ENCODE measurements around the gene RPAP2. TPM values are rescaled to one million over a fixed set of nuclear protein-coding genes. Genes with fewer than 3 reads are reported as not detected.

The RPAP2 gene
- total RNA-seq, 1 donor: 8.7 TPM

GRCh38 chr1:92306020-92306419, 7.2 kb downstream of the RPAP2 start:
- DNase-seq (ENCODE audit: insufficient read length, low spot score, missing footprints): no peak
- Histone ChIP-seq H2AFZ (ENCODE audit: low read length) (no peak overlapping the region), H3K4me3 (ENCODE audit: insufficient read depth, low read length) (no peak overlapping the region), H3K27me3 (ENCODE audit: insufficient read depth, low read length) (no peaks in the 10 kb centered on the region), H3K9me3 (ENCODE audit: low read depth, low read length) (no peaks in the 10 kb centered on the region), H3K4me1 (ENCODE audit: insufficient read depth, low read length) (no peaks in the 10 kb centered on the region), H4K20me1 (ENCODE audit: insufficient read depth, low read length) (no peaks in the 10 kb centered on the region), H3K36me3 (ENCODE audit: insufficient read depth, low read length) (peaks cover 32% of the 10 kb centered on the region), H3K27ac (ENCODE audit: low read depth, low read length) (no peak overlapping the region), H3K79me2 (ENCODE audit: insufficient read depth, low read length) (peaks cover 6% of the 10 kb centered on the region), H3K4me2 (ENCODE audit: insufficient read depth, low read length) (no peak overlapping the region)
- TF ChIP-seq, protein P1, sequence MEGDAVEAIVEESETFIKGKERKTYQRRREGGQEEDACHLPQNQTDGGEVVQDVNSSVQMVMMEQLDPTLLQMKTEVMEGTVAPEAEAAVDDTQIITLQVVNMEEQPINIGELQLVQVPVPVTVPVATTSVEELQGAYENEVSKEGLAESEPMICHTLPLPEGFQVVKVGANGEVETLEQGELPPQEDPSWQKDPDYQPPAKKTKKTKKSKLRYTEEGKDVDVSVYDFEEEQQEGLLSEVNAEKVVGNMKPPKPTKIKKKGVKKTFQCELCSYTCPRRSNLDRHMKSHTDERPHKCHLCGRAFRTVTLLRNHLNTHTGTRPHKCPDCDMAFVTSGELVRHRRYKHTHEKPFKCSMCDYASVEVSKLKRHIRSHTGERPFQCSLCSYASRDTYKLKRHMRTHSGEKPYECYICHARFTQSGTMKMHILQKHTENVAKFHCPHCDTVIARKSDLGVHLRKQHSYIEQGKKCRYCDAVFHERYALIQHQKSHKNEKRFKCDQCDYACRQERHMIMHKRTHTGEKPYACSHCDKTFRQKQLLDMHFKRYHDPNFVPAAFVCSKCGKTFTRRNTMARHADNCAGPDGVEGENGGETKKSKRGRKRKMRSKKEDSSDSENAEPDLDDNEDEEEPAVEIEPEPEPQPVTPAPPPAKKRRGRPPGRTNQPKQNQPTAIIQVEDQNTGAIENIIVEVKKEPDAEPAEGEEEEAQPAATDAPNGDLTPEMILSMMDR (IDR thresholded peaks at IDR 0.05; ENCODE audit: extremely low read depth, low read depth, low read length): no peak

GRCh38 chr1:92307980-92308379, 9.1 kb downstream of the RPAP2 start:
- TF ChIP-seq, protein P1 (IDR thresholded peaks at IDR 0.05; ENCODE audit: extremely low read depth, low read depth, low read length): no peak
- Histone ChIP-seq H3K4me2 (ENCODE audit: insufficient read depth, low read length) (no peak overlapping the region), H3K36me3 (ENCODE audit: insufficient read depth, low read length) (peaks cover 37% of the 10 kb centered on the region), H3K79me2 (ENCODE audit: insufficient read depth, low read length) (no peaks in the 10 kb centered on the region), H3K4me3 (ENCODE audit: insufficient read depth, low read length) (no peak overlapping the region), H2AFZ (ENCODE audit: low read length) (no peak overlapping the region), H3K9me3 (ENCODE audit: low read depth, low read length) (no peaks in the 10 kb centered on the region), H3K27me3 (ENCODE audit: insufficient read depth, low read length) (no peaks in the 10 kb centered on the region), H3K27ac (ENCODE audit: low read depth, low read length) (no peak overlapping the region), H4K20me1 (ENCODE audit: insufficient read depth, low read length) (no peaks in the 10 kb centered on the region), H3K4me1 (ENCODE audit: insufficient read depth, low read length) (no peaks in the 10 kb centered on the region)
- peak; percentile 13 for DNase-seq (ENCODE audit: insufficient read length, low spot score, missing footprints)

GRCh38 chr1:92310185-92310597, 11.3 kb downstream of the RPAP2 start:
- TF ChIP-seq, protein P1 (IDR thresholded peaks at IDR 0.05; ENCODE audit: extremely low read depth, low read depth, low read length): peak; percentile 62
- H2AFZ ChIP-seq (ENCODE audit: low read length): no peak overlapping the region
- H3K36me3 ChIP-seq (ENCODE audit: insufficient read depth, low read length): peaks cover 28% of the 10 kb centered on the region
- H3K27me3 ChIP-seq (ENCODE audit: insufficient read depth, low read length): no peaks in the 10 kb centered on the region
- H3K79me2 ChIP-seq (ENCODE audit: insufficient read depth, low read length): no peaks in the 10 kb centered on the region
- H3K9me3 ChIP-seq (ENCODE audit: low read depth, low read length): no peaks in the 10 kb centered on the region
- DNase-seq (ENCODE audit: insufficient read length, low spot score, missing footprints): no peak
- H3K4me3 ChIP-seq (ENCODE audit: insufficient read depth, low read length): no peak overlapping the region
- H3K27ac ChIP-seq (ENCODE audit: low read depth, low read length): no peak overlapping the region
- no peaks in the 10 kb centered on the region for H4K20me1 ChIP-seq (ENCODE audit: insufficient read depth, low read length)
- no peaks in the 10 kb centered on the region for H3K4me1 ChIP-seq (ENCODE audit: insufficient read depth, low read length)
- no peak overlapping the region for H3K4me2 ChIP-seq (ENCODE audit: insufficient read depth, low read length)

DNA sequence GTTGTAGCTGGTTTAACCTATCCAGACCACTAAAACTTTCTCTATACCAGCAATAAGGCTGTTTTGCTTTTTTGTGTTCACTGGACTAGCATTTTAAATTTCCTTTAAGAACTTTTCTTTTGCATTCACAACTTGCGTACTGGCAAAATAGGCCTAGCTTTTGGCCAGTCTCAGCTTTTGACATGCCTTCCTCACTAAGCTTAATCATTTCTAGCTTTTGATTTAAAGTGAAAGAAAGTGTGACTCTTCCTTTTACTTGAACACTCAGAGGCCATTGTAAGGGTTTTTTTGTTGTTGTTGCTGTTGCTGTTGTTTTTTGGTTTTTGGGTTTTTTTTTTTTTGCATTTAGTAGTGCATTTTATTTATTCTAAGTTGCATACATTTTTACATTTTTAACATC, 15.2 kb downstream of the RPAP2 start:
- no peak overlapping the region for H2AFZ ChIP-seq (ENCODE audit: low read length)
- H3K4me2 ChIP-seq (ENCODE audit: insufficient read depth, low read length): no peak overlapping the region
- H3K9me3 ChIP-seq (ENCODE audit: low read depth, low read length): no peaks in the 10 kb centered on the region
- no peak overlapping the region for H3K4me3 ChIP-seq (ENCODE audit: insufficient read depth, low read length)
- no peaks in the 10 kb centered on the region for H3K79me2 ChIP-seq (ENCODE audit: insufficient read depth, low read length)
- DNase-seq (ENCODE audit: insufficient read length, low spot score, missing footprints): no peak
- H3K27ac ChIP-seq (ENCODE audit: low read depth, low read length): no peak overlapping the region
- no peaks in the 10 kb centered on the region for H4K20me1 ChIP-seq (ENCODE audit: insufficient read depth, low read length)
- H3K36me3 ChIP-seq (ENCODE audit: insufficient read depth, low read length): peaks cover 20% of the 10 kb centered on the region
- H3K4me1 ChIP-seq (ENCODE audit: insufficient read depth, low read length): no peaks in the 10 kb centered on the region
- TF ChIP-seq, protein P1 (IDR thresholded peaks at IDR 0.05; ENCODE audit: extremely low read depth, low read depth, low read length): no peak
- H3K27me3 ChIP-seq (ENCODE audit: insufficient read depth, low read length): no peaks in the 10 kb centered on the region
